Lung (tissue), 12 donors: Measurements from ENCODE around the gene ARHGAP15. TPM values are rescaled to one million over a fixed set of nuclear protein-coding genes. Genes with fewer than 3 reads are reported as not detected.

Source experiments
- ATAC-seq: fragments of 200-7000 bp; cut with Tn5 transposase; one replicate; pipeline ENCODE4 v1.9.1; 2020; ENCODE audit warnings: moderate number of reproducible peaks; ENCODE audit not compliant: insufficient read depth, low FRiP score
- DNase-seq, 3 donors: peaks; one replicate each; pipeline ENCODE4 v3.0.0-alpha.2; 2013 to 2017
- H3K27ac ChIP-seq, 2 donors: one replicate each; pipeline ENCODE4 v1.5.1; 2013; ENCODE audit warnings: mild to moderate bottlenecking in 2 of 2, moderate library complexity in 2 of 2, control low read depth in 1 of 2, inconsistent platforms in 1 of 2, low read depth in 1 of 2, low read length in 1 of 2
- H3K27me3 ChIP-seq, 3 donors: one replicate each; pipeline ENCODE4 v1.5.1; 2013; ENCODE audit warnings: low read length in 2 of 3; ENCODE audit not compliant: control insufficient read depth in 3 of 3, insufficient read depth in 3 of 3
- H3K36me3 ChIP-seq, 4 donors: one replicate each; pipeline ENCODE4 v1.5.1; 2013; ENCODE audit warnings: low read length in 4 of 4, mild to moderate bottlenecking in 1 of 4, moderate library complexity in 1 of 4; ENCODE audit not compliant: control insufficient read depth in 4 of 4, insufficient read depth in 4 of 4
- H3K4me1 ChIP-seq, 5 donors: one replicate each; pipeline ENCODE4 v1.5.1; 2013; ENCODE audit warnings: low read length in 5 of 5, mild to moderate bottlenecking in 2 of 5, moderate library complexity in 1 of 5; ENCODE audit not compliant: control insufficient read depth in 5 of 5, insufficient read depth in 5 of 5
- H3K4me3 ChIP-seq: one replicate; pipeline ENCODE4 v1.5.1; 2013; ENCODE audit warnings: mild to moderate bottlenecking, control low read depth, moderate library complexity
- H3K9ac ChIP-seq, 2 donors: one replicate each; pipeline ENCODE4 v1.5.1; 2013; ENCODE audit warnings: low read length in 2 of 2, control low read depth in 1 of 2; ENCODE audit not compliant: insufficient read depth in 1 of 2
- H3K9me3 ChIP-seq, 4 donors: one replicate each; pipeline ENCODE4 v1.5.1; 2013; ENCODE audit warnings: low read length in 3 of 4, mild to moderate bottlenecking in 1 of 4, moderate library complexity in 1 of 4; ENCODE audit not compliant: control insufficient read depth in 4 of 4, insufficient read depth in 3 of 4
- CTCF ChIP-seq: IDR thresholded peaks from 2 replicates; pipeline ENCODE4 v1.5.1; 2012; ENCODE audit warnings: mild to moderate bottlenecking; ENCODE audit errors: control extremely low read depth, extremely low read depth
- WGBS, 2 donors: extraction: QIAGEN DNeasy Blood & Tissue Kit; methylation state at CpG; one replicate each; pipeline ENCODE4 v1.1.7; 2013; 5-methylcytosine and 5-hydroxymethylcytosine counted together
- polyA plus RNA-seq, 2 donors: library from polyadenylated mRNA; stranded (reverse); fragments of 200-250 nt; gene quantifications; one replicate each; pipeline ENCODE4 v1.2.1, GENCODE V29; 2013
- total RNA-seq, 2 donors: library from RNA; depleted of rRNA in 1 of 2; stranded (reverse); fragments of >200 nt in 1 of 2; gene quantifications; one replicate each; pipeline ENCODE4 v1.2.1, GENCODE V29; 2014 to 2021
- donor health status: control.
- donor health status: control.
- donor health status: Bipolar disorder and iron deficiency.
- donor health status: healthy.
- donor health status: DM: yes; HTN: yes; CAD: no.

ARHGAP15 gene
- total and polyA plus RNA-seq, 4 donors, result 5.9 to 74.3 (median 13.2) TPM

GRCh38 chr2:143482316-143482715, 353.1 kb downstream of the ARHGAP15 start:
- Histone ChIP-seq H3K9ac (peak overlapping the region in 1 of 2 donors; percentile 72), H3K4me3 (no peak overlapping the region), H3K27me3 (no peaks in the 10 kb centered on the region), H3K27ac (no peak overlapping the region), H3K9me3 (no peaks in the 10 kb centered on the region), H3K4me1 (peaks cover 0 to 49% (median 11%) of the 10 kb centered on the region in 5 donors), H3K36me3 (no peaks in the 10 kb centered on the region)
- DNase-seq, result peak in 2 of 3 donors; percentile 70 to 75
- TF ChIP-seq CTCF, result no peak
- 60 to 68% methylated on average over 3 of the region's 3 CpGs for WGBS, 2 donors
- no peak for ATAC-seq

- H3K4me1 ChIP-seq, result peaks cover 0 to 46% (median 11%) of the 10 kb centered on the region in 5 donors
- ATAC-seq (no peak), DNase-seq (peak in 1 of 3 donors; percentile 63)
- H3K4me3 ChIP-seq, result no peak overlapping the region
- H3K9me3 ChIP-seq, result no peaks in the 10 kb centered on the region
- WGBS, 2 donors, result 45 to 46% methylated on average over 4 of the region's 4 CpGs
- H3K9ac ChIP-seq, result peak overlapping the region in 1 of 2 donors; percentile 72
- no peak overlapping the region for H3K27ac ChIP-seq
- no peak for TF ChIP-seq CTCF
- no peaks in the 10 kb centered on the region for H3K27me3 ChIP-seq
- H3K36me3 ChIP-seq, result no peaks in the 10 kb centered on the region
These were observed 353.6 kb downstream of the ARHGAP15 start for GRCh38 chr2:143482771-143483170.

GRCh38 chr2:143486976-143487375, 357.8 kb downstream of the ARHGAP15 start:
- H3K27me3 ChIP-seq, result no peaks in the 10 kb centered on the region
- no peak overlapping the region for H3K4me3 ChIP-seq
- no peaks in the 10 kb centered on the region for H3K9me3 ChIP-seq
- no peak overlapping the region for H3K27ac ChIP-seq
- no peak for TF ChIP-seq CTCF
- no peak for ATAC-seq
- no peaks in the 10 kb centered on the region for H3K36me3 ChIP-seq
- no peak overlapping the region for H3K9ac ChIP-seq
- no peak for DNase-seq
- 34 to 47% methylated on average over 1 of the region's 1 CpG for WGBS, 2 donors
- H3K4me1 ChIP-seq, result peaks cover 0 to 23% (median 0%) of the 10 kb centered on the region in 5 donors

GRCh38 chr2:143489145-143489544, 359.9 kb downstream of the ARHGAP15 start:
- WGBS, 2 donors, result 81 to 93% methylated on average over 3 of the region's 3 CpGs
- TF ChIP-seq CTCF, result no peak
- no peaks in the 10 kb centered on the region for H3K9me3 ChIP-seq
- H3K9ac ChIP-seq, result no peak overlapping the region
- DNase-seq (no peak), ATAC-seq (peak; percentile 58)
- no peak overlapping the region for H3K4me3 ChIP-seq
- no peaks in the 10 kb centered on the region for H3K27me3 ChIP-seq
- H3K36me3 ChIP-seq, result peaks cover 0 to 5% (median 0%) of the 10 kb centered on the region in 4 donors
- peaks cover 0 to 17% (median 0%) of the 10 kb centered on the region in 5 donors for H3K4me1 ChIP-seq
- H3K27ac ChIP-seq, result no peak overlapping the region
